CD4-positive, alpha-beta T cell treated with Interleukin-21 for 1 hour (primary cell): ENCODE data around the gene OPN3.

Experiments used
- DNase-seq: peaks from one replicate; pipeline ENCODE4 v3.0.0-alpha.2; 2020

The OPN3 gene

DNA sequence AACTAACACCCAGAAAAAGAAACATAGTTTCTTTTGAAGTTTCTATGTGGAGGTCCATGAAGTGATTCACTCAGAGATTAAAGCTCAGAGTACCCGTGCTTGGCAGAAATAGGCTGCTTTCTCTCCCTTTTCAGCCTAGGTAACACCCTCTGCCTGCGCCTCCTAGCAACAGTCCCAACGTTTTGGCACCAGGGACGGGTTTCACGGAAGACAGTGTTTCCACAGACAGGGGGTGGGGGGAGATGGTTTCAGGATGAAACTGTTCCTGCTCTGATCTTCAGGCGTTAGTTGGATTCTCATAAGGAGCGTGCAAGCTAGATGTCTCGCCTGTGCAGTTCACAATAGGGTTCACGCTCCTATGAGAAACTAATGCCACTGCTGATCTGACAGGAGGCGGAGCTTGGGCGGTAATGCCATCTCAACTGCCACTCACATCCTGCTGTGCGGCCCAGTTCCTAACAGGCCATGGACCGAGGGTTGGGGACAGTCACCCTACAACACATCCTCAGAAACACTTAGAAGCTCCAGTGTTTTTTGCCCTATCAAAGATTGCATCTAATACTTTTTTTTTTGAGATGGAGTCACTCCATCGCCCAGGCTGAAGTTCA, 53.2 kb downstream of the OPN3 start:
- no peak for DNase-seq

DNA sequence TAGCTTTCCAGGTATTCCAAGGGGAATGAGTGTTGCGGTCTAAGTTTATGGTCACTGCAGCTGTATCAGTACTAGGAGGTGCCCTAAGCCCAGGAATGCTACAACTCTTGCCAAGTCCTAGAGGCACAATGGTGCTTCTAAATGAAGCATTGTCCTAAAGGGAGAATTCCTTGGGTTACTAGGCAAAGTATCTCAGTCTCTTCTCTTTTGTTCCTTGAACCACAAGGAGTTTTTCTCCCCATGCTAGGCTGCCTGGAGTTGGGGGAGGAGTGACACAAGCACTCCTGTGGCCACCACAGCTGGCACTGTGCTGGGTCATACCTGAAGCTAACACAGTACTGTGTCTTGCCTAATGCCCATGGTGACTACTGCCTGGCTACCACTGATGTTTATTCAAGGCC, 57.2 kb downstream of the OPN3 start:
- no peak for DNase-seq

DNA sequence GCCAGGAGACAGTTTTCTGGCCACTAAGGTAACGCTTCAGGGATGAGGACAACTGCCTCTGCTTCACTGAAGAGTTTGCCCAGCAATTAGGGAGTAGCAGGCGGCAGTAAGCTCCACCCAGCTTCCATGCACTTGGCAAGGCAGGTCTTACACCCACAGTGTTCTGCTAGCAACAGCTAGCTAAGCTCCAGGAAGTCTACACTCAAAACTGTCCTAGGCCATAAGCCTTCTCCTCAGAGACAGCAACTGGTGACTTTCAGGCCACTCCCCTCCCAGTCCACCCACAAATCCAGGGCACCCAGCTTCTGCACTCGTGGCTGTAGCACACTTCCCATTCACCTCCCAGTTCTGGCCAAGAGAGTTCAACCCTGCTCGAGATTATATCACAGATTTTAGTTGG, 60.7 kb downstream of the OPN3 start:
- DNase-seq = no peak

DNA sequence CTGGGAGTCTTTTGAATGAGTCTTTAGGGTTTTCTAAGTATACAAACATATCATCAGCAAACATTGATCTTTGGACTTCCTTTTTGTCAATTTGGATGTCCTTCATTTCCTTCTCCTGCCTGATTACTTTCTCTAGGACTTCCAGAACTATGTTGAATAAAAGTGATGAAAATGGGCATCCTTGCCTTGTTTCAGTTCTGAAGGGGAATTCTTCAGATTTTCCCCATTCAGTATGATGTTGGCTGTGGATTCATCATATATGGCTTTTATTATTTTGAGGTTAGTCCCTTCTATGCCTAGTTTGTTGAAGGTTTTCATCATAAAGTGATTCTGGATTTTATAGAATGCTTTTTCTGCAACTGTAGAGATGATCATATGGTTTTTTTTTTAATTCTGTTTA, 66.0 kb downstream of the OPN3 start:
- no peak for DNase-seq

DNA sequence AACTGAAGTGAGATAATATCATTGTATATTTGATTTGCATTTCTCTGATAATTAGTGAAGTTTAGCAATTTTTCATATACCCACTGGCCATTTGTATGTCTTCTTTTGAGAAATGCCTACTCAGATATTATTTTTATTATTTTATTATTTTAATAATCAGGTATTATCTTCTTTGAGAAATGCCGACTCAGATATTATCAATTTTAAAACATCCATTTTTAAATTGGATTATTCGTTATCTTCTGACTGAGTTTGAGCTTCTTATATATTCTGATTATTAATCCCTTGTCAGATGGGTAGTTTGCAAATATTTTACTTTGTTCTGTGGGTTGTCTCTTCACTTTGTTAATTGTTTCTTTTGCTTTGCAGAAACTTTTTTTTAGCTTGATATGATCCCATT, 70.3 kb downstream of the OPN3 start:
- no peak for DNase-seq

DNA sequence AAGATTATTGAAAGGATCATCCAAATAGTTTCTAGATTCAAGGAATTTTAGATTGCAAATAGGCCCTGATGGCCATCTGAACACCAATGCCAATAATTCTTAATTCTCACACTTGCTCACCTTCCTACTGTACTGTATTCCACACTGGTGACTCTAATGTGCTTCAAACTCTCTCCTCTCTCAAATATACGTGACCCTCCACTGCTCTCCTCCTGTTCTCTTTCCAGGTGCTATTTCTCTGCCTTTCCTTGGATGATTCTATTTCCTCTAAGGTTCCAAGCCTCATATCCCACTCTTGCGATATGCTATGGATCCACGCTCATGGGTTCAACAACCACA, 79.4 kb downstream of the OPN3 start:
- DNase-seq = no peak

DNA sequence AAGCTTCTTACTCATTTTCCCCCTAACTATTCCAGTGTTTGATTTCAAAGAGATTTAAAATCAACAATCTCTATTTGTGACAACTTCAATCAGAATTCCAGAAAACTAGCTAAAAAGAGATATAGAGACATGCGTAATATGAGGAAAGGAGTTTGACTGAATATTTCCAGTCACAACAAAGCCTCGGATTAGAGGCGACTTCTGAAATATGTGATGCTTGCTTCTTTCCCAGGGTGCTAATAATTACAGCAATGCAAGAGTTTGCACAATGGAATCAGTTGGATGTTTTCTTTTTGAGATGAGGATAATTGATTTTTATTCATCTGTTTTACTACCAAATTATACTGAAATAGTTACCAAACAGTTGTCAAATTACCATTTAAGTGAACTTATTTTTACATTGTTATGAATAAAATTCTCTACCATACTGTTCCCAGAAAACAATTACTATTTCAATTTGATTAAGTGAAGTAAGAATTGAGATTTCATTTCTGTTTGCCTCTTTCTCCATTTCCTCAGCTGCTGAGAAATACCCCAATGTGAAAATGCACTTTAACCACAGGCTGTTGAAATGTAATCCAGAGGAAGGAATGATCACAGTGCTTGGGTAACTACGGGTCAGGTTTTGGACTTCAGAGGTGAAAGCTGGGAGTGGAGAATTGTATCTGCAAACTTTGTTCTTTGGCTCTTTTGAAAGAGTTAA, 79.9 kb downstream of the OPN3 start:
- no peak for DNase-seq

DNA sequence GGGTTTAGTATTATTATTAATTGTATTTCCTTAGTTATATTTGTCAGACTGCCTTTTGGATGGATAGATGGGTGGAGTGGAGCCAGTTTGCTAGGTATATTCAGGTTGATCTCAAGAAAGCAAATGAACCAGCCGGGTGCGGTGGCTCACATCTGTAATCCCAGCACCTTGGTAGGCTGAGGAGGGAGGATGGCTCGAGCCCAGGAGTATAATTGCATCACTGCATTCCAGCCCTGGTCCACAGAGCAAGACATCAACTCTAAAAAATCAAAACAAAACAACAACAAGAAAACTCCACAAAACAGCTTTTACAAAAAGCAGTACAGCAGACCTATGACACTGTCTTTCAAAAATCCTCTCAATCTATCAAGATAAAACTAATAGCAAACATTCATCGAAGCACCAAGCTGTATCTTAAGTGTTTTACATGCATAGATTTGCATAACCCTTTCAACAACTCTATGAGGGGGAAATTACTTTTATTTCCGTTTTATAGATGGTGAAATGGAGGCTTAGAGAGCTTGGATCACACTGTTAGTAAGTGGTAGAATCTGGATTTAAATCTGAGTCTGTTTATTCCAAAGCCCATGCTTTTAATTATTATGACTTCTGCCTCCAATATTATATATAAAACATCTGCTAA, 82.5 kb downstream of the OPN3 start:
- no peak for DNase-seq

DNA sequence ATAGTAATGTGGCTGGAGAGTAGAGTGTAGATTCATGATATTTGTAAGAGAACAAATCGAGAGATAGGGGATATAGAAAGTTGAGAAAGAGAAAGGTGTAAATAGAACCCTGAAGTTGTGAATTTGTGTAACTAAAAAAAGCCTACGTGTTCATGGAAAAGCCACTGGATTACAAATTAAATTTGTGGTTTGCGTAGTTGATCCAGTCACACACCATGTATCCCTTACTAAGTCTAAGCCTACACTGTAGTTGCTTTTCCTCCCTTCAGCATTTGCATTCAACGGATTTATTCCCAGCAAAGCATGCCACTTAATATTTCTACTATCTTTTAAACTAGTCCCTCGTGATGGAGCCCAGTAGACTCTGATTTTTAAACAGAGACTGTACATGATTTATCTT, 83.1 kb downstream of the OPN3 start:
- no peak for DNase-seq

DNA sequence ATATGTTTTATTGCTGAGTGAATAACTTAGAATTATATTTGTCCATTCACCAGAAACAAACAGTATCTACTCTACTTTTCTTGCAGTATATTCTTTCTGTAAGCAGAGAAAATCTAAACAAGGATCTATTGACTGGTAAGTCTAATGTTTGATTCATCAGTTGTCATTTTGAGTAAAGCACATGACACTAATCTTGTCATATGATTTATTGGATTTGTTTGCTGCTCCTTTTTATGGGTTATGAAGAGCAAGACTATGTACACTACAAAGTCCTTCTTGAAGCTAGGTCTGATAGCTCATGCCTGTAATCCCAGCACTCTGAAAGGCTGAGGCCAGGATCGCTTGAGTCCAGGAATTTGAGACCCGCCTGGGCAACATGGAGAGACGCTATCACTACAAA, 84.6 kb downstream of the OPN3 start:
- no peak for DNase-seq

DNA sequence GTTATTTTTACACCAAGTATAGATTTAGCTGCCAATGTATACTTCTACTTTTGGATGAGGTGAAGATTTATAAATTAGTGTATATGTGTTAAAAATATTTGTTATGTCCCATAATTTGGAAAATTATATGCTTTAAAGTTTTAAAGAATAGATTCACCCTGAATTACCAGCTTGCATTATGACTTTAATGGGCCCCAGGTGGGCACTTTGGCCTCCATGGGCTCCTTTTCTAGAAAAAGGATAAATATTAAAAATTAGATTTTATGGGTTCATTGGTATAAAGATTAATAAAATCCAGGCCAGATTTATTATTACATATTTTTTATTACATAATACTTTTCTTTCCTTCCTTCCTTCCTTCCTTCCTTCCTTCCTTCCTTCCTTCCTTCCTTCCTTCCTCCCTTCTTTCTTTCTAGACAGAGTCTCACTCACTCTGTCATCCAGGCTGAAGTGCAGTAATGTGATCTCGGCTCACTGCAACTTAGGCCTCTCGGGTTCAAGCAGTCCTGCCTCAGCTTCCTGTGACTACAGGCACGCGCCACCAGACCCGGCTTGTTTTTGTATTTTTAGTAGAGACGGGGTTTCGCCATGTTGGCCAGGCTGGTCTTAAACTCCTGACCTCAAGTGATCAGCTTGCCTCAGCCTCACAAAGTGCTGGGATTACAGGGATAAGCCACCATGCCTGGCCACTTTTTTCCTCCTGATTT, 86.1 kb downstream of the OPN3 start:
- no peak for DNase-seq

DNA sequence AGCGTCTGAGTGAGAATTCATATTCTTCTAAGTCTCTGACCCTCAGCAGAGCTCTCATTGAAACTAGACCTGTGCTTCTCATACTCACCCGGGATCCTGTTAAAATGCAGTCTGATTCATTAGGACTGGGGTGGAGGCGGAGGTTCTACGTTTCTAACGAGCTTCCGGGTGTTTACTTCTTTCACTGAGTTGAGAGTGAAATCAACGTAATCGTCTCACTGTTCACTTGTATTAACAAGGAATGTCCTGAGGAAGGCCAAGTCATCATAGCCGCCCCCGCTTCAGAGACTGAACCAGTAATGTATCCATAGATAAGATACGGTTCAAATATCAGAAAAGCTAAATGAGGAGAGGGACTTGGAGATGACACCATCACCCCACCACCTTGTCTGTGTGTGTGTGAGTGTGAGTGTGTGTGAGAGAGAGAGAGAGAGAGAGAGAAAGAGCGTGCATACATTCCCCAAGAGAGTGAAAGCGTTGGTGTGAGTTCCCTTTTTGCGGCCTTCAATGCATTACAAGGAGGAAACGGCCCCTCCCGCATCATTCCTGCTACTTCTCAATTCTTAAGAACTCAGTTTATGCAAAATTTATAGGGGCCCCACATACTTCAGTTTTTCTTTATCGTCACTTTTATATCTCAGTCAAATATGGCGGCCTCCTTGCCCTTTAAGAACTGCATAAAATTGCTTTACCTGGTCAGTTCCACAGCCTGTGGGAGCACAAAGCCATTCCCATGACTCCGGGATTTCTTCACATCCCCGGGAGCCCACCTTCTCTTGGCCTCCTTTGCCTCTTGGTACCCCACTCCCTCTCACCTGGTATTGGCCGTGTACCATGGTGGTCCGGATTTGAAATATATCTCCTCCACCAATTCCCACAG, 88.2 kb downstream of the OPN3 start:
- DNase-seq = peak; percentile 54

DNA sequence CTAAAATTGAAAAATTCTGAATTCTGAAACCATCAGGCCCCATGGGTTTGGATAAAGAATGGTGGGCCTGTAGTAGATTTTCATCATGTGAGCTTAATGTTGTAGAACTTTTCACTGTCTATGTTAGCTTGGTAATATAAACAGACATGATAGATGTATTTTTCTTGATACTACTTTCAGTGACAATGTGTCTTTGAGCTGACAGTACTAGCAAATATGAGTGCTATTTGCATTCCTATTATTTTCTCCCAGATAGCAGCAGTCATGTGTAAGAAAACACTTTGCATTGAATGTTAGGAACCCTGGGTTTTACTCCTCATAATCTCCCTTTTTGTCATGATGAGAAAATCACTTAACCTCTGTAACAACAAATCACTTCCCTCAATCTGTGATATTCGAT, 89.9 kb downstream of the OPN3 start:
- no peak for DNase-seq

DNA sequence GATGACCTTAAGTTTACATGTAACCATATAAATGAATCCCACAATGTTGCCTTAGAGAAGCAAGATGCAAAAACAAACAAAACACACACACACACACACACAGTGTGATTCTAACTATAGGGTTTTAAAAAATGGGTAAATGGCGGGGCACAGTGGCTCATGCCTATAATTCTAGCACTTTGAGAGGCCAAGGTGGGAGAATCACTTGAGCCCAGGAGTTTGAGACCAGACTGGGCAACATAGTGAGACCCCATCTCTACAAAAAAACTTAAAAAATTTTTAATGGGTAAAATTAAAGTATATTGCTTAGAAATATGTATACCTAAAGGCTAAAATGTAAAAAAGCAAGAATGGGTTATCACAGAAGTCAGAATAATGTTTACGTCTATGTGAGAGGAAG, 92.2 kb downstream of the OPN3 start:
- no peak for DNase-seq
